PC-9 (cell line): ENCODE data around the gene DOCK1. TPM values are rescaled to one million over a fixed set of nuclear protein-coding genes. Genes with fewer than 3 reads are reported as not detected.
A peak's percentile ranks its signal among the peaks of the same experiment; 100 is the strongest.

Experiments
- BruUV-seq: library from RNA; stranded (reverse); fragments of 400-500 nt; replicated peaks from 2 replicates; lab custom pipeline; 2021; lab: Mats Ljungman, UMichigan
- CTCF ChIA-PET: fragments of 300-600 bp; sonication (Branson Sonifier 250); formaldehyde crosslinking; loops from one replicate; lab custom pipeline; 2022; ENCODE audit warnings: antibody characterized with exemption; lab: Charles Lee
- POLR2A ChIA-PET: fragments of 300-600 bp; sonication (Branson Sonifier 250); formaldehyde crosslinking; loops from one replicate; lab custom pipeline; 2022; ENCODE audit warnings: antibody characterized with exemption; ENCODE audit not compliant: unreplicated experiment; lab: Charles Lee
- DNase-seq, 2 experiments: peaks; one replicate each; pipeline versions ENCODE4 v3.0.0 to v3.0.0-alpha.2; 2015 to 2022; ENCODE audit warnings: mixed read lengths in 1 of 2
- H2AFZ ChIP-seq: fragments of 200-600 bp; sonication (generic); 2 replicates; pipeline ENCODE4 v1.8.1; 2017; ENCODE audit warnings: antibody characterized with exemption
- H3F3A ChIP-seq: fragments of 200-600 bp; sonication (generic); 2 replicates; pipeline ENCODE4 v1.8.1; 2017; ENCODE audit warnings: antibody characterized with exemption, mild to moderate bottlenecking, low read depth; ENCODE audit not compliant: insufficient read depth
- H3K27ac ChIP-seq: fragments of 200-600 bp; sonication (generic); 2 replicates; pipeline ENCODE4 v1.6.1; 2016; ENCODE audit warnings: mixed run types
- H3K27me3 ChIP-seq: fragments of 200-600 bp; sonication (generic); 2 replicates; pipeline ENCODE4 v1.6.1; 2016; ENCODE audit warnings: low read depth, mixed run types; ENCODE audit not compliant: insufficient read depth
- H3K36me3 ChIP-seq: fragments of 200-600 bp; sonication (generic); 2 replicates; pipeline ENCODE4 v1.6.1; 2016; ENCODE audit warnings: low read depth, mixed run types
- H3K4me1 ChIP-seq: fragments of 200-600 bp; sonication (generic); replicated peaks from 2 replicates; pipeline ENCODE4 v1.6.1; 2016; ENCODE audit warnings: mixed run types; ENCODE audit not compliant: insufficient read depth
- H3K4me2 ChIP-seq: fragments of 200-600 bp; sonication (generic); 2 replicates; pipeline ENCODE4 v1.6.1; 2017; ENCODE audit warnings: mixed run types
- H3K4me3 ChIP-seq: fragments of 200-600 bp; sonication (generic); 2 replicates; pipeline ENCODE4 v1.6.1; 2016; ENCODE audit warnings: mixed run types
- H3K79me2 ChIP-seq: fragments of 200-600 bp; sonication (generic); 2 replicates; pipeline ENCODE4 v1.6.1; 2017; ENCODE audit warnings: low read depth, mixed run types
- H3K9me2 ChIP-seq: fragments of 200-600 bp; sonication (generic); 2 replicates; pipeline ENCODE4 v1.8.1; 2017; ENCODE audit warnings: mild to moderate bottlenecking; ENCODE audit not compliant: insufficient read depth
- H3K9me3 ChIP-seq: fragments of 200-600 bp; sonication (generic); 2 replicates; pipeline ENCODE4 v1.8.1; 2016; ENCODE audit warnings: low read depth; ENCODE audit not compliant: insufficient read depth
- H4K20me1 ChIP-seq: fragments of 200-600 bp; sonication (generic); 2 replicates; pipeline ENCODE4 v1.8.1; 2017; ENCODE audit not compliant: insufficient read depth
- CTCF ChIP-seq: fragments of 200-600 bp; sonication (generic); conservative IDR thresholded peaks from 2 replicates; pipeline ENCODE4 v1.6.1; 2017; ENCODE audit warnings: mixed run types, antibody characterized with exemption, mild to moderate bottlenecking, moderate library complexity
- EZH2 ChIP-seq: fragments of 200-600 bp; sonication (generic); IDR thresholded peaks from 2 replicates; pipeline ENCODE4 v1.8.0; 2017; ENCODE audit warnings: antibody characterized with exemption, low read depth
- intact Hi-C: fragments of 100-400 bp; cut with micrococcal nuclease; formaldehyde crosslinking; loops from one replicate; pipeline ENCODE4 v1.10.0; 2022; ENCODE audit not compliant: unreplicated experiment
- total RNA-seq: library from RNA; stranded (reverse); gene quantifications from 2 replicates; pipeline ENCODE4 v1.2.3, GENCODE V29; 2021

DOCK1 gene
- total RNA-seq, 1 experiment from 2014 or later: 24.8 TPM

- BruUV-seq: no TSS peak
- no peak for DNase-seq
- H3K4me2 ChIP-seq: no peak overlapping the region
- no peak overlapping the region for H3K4me3 ChIP-seq
- no peaks in the 10 kb centered on the region for H3K36me3 ChIP-seq
- H3K4me1 ChIP-seq: no peaks in the 10 kb centered on the region
- ChIA-PET POLR2A (no interaction called here), CTCF (no interaction called here)
- H3K9me2 ChIP-seq: no peaks in the 10 kb centered on the region
- no peak overlapping the region for H3K27ac ChIP-seq
- no peaks in the 10 kb centered on the region for H4K20me1 ChIP-seq
- no peaks in the 10 kb centered on the region for H3F3A ChIP-seq
- H3K79me2 ChIP-seq: no peaks in the 10 kb centered on the region
- H2AFZ ChIP-seq: no peak overlapping the region
- no peaks in the 10 kb centered on the region for H3K9me3 ChIP-seq
- no peak for TF ChIP-seq CTCF
- no peak for TF ChIP-seq EZH2
- no peaks in the 10 kb centered on the region for H3K27me3 ChIP-seq
- intact Hi-C loops: no loop called here
Observed at GRCh38 chr10:127195041-127195506, 289.8 kb downstream of the DOCK1 start.

- no peak overlapping the region for H3K4me3 ChIP-seq
- no peaks in the 10 kb centered on the region for H3K9me2 ChIP-seq
- POLR2A ChIA-PET: no interaction called here
- H3K36me3 ChIP-seq: no peaks in the 10 kb centered on the region
- no peaks in the 10 kb centered on the region for H3K9me3 ChIP-seq
- CTCF ChIA-PET: no interaction called here
- H3K27ac ChIP-seq: no peak overlapping the region
- no peak overlapping the region for H3K4me2 ChIP-seq
- no TSS peak for BruUV-seq
- H3F3A ChIP-seq: no peaks in the 10 kb centered on the region
- no peaks in the 10 kb centered on the region for H4K20me1 ChIP-seq
- H3K79me2 ChIP-seq: no peaks in the 10 kb centered on the region
- intact Hi-C loops: no loop called here
- H3K27me3 ChIP-seq: no peaks in the 10 kb centered on the region
- no peaks in the 10 kb centered on the region for H3K4me1 ChIP-seq
- H2AFZ ChIP-seq: no peak overlapping the region
- DNase-seq: no peak
- TF ChIP-seq CTCF (no peak), EZH2 (no peak)
Observed at GRCh38 chr10:127195571-127196281, 290.5 kb downstream of the DOCK1 start.

- ChIA-PET CTCF (no interaction called here), POLR2A (no interaction called here)
- BruUV-seq: no TSS peak
- H2AFZ ChIP-seq: no peak within 1 kb of the TSS
- intact Hi-C loops: no loop called here
- H3K9me3 ChIP-seq: no peaks in the 10 kb centered on the region
- no peak within 1 kb of the TSS for H3K4me2 ChIP-seq
- H3K27me3 ChIP-seq: no peaks in the 10 kb centered on the region
- no peaks in the 10 kb centered on the region for H4K20me1 ChIP-seq
- TF ChIP-seq EZH2: no peak
- TF ChIP-seq CTCF: no peak
- no peaks in the 10 kb centered on the region for H3K4me1 ChIP-seq
- DNase-seq: peak in 1 of 2 experiments; percentile 25
- no peaks in the 10 kb centered on the region for H3K9me2 ChIP-seq
- H3K79me2 ChIP-seq: no peaks in the 10 kb centered on the region
- no peak within 1 kb of the TSS for H3K4me3 ChIP-seq
- no peak within 1 kb of the TSS for H3K27ac ChIP-seq
- no peaks in the 10 kb centered on the region for H3K36me3 ChIP-seq
- no peaks in the 10 kb centered on the region for H3F3A ChIP-seq
Observed at GRCh38 chr10:127196282-127197153, 291.3 kb downstream of the DOCK1 start, which contains the start of gene INSYN2A. TSS of gene INSYN2A (minus strand) at chr10:127196591. CDS start at chr10:127176395, 20,196 bp downstream.
